BJ (cell line): ENCODE measurements around the gene DIS3L2. TPM values are rescaled to one million over a fixed set of nuclear protein-coding genes. Genes with fewer than 3 reads are reported as not detected.

ENCODE experiments used
- CTCF ChIA-PET: fragments of 350-600 bp; formaldehyde crosslinking; extraction: SDS; loops from one replicate; lab custom pipeline; 2021; ENCODE audit warnings: antibody characterized with exemption, inconsistent platforms; lab: Yijun Ruan, JAX
- POLR2A ChIA-PET: fragments of 300-600 bp; sonication (Branson Sonifier 250); formaldehyde crosslinking; extraction: SDS; loops from one replicate; lab custom pipeline; 2021; ENCODE audit warnings: antibody characterized with exemption; lab: Charles Lee
- DNase-seq: peaks from one replicate; pipeline ENCODE4 v3.0.0-alpha.2; 2011; ENCODE audit warnings: low read depth
- H3K27me3 ChIP-seq: 2 replicates; pipeline ENCODE4 v1.6.0; 2011; ENCODE audit warnings: low read length; ENCODE audit not compliant: control insufficient read depth, insufficient read depth
- H3K36me3 ChIP-seq: 2 replicates; pipeline ENCODE4 v1.5.1; 2011; ENCODE audit warnings: low read length; ENCODE audit not compliant: control insufficient read depth, insufficient read depth
- H3K4me3 ChIP-seq: 2 replicates; pipeline ENCODE4 v1.5.1; 2011; ENCODE audit warnings: low read depth, mild to moderate bottlenecking, control low read depth, low read length
- CTCF ChIP-seq: IDR thresholded peaks from 2 replicates; pipeline ENCODE4 v1.5.1; 2011; ENCODE audit warnings: low read depth, mild to moderate bottlenecking, control low read depth, inconsistent platforms, low read length, moderate library complexity; ENCODE audit not compliant: insufficient read depth
- polyA plus RNA-seq: library from polyadenylated mRNA; depleted of rRNA; stranded (reverse); fragments of >200 nt; gene quantifications from 2 replicates; pipeline ENCODE4 v1.2.3, GENCODE V29; 2011

DIS3L2 gene
- polyA plus RNA-seq, 1 experiment = 12.4 TPM

- H3K36me3 ChIP-seq = peaks cover 1% of the 10 kb centered on the region; the same call in 1 of the 2 replicates
- DNase-seq = no peak
- TF ChIP-seq CTCF = no peak
- no peak overlapping the region for H3K4me3 ChIP-seq
- H3K27me3 ChIP-seq = no peaks in the 10 kb centered on the region
- CTCF ChIA-PET = interaction anchor here (1.0 to 2.5 kb wide), 6 partner anchors 9 to 19 kb away, joined by 3 to 7 read pairs (median 4); no protein-coding TSS in a partner anchor
- POLR2A ChIA-PET = no interaction called here
Observed at GRCh38 chr2:232126301-232127099, 165.0 kb downstream of the DIS3L2 start.

- CTCF ChIA-PET = no interaction called here
Observed at GRCh38 chr2:232129483-232129882, 168.0 kb downstream of the DIS3L2 start.

GRCh38 chr2:232132181-232132580 is 170.7 kb downstream of the DIS3L2 start:
- no peak overlapping the region for H3K4me3 ChIP-seq
- no peak for TF ChIP-seq CTCF
- CTCF ChIA-PET = no interaction called here
- DNase-seq = no peak
- POLR2A ChIA-PET = no interaction called here
- H3K27me3 ChIP-seq = no peaks in the 10 kb centered on the region
- H3K36me3 ChIP-seq = peaks cover 2% of the 10 kb centered on the region; the same call in 1 of the 2 replicates

More at GRCh38 chr2:232129483-232129882, 168.0 kb downstream of the DIS3L2 start:
- no peak overlapping the region for H3K4me3 ChIP-seq
- DNase-seq = no peak
- peaks cover 2% of the 10 kb centered on the region; the same call in 1 of the 2 replicates for H3K36me3 ChIP-seq
- no peaks in the 10 kb centered on the region for H3K27me3 ChIP-seq
- TF ChIP-seq CTCF = no peak
- POLR2A ChIA-PET = no interaction called here

- no peak for TF ChIP-seq CTCF
- Histone ChIP-seq H3K4me3 (no peak overlapping the region), H3K27me3 (no peaks in the 10 kb centered on the region), H3K36me3 (peaks cover 2% of the 10 kb centered on the region; the same call in 1 of the 2 replicates)
- CTCF ChIA-PET = no interaction called here
- DNase-seq = no peak
- POLR2A ChIA-PET = no interaction called here
Observed at GRCh38 chr2:232133078-232133477, 171.6 kb downstream of the DIS3L2 start.

GRCh38 chr2:232134939-232135338 is 173.4 kb downstream of the DIS3L2 start:
- Histone ChIP-seq H3K4me3 (no peak overlapping the region), H3K27me3 (no peaks in the 10 kb centered on the region), H3K36me3 (peaks cover 2% of the 10 kb centered on the region; the same call in 1 of the 2 replicates)
- POLR2A ChIA-PET = no interaction called here
- DNase-seq = no peak
- no peak for TF ChIP-seq CTCF
- CTCF ChIA-PET = interaction anchor here (1.3 kb wide), 1 partner anchor 9 kb away, joined by 7 read pairs; no protein-coding TSS in a partner anchor
